Measurements from ENCODE around the gene CNTN5.

CNTN5 gene

GRCh38 chr11:99920956-99921355 is 900.2 kb downstream of the CNTN5 start:
- DNase-seq (ENCODE audit: low read depth): no peak

- no peak for DNase-seq (ENCODE audit: low read depth)
Measured at GRCh38 chr11:99925968-99926367, 905.2 kb downstream of the CNTN5 start.

- DNase-seq (ENCODE audit: low read depth): no peak
Measured at GRCh38 chr11:99932684-99933083, 911.9 kb downstream of the CNTN5 start.

GRCh38 chr11:99934008-99934407 is 913.3 kb downstream of the CNTN5 start:
- DNase-seq (ENCODE audit: low read depth): no peak

GRCh38 chr11:99937330-99937729 is 916.6 kb downstream of the CNTN5 start:
- DNase-seq (ENCODE audit: low read depth): no peak

GRCh38 chr11:99952816-99953215 is 932.1 kb downstream of the CNTN5 start:
- DNase-seq (ENCODE audit: low read depth): no peak

- no peak for DNase-seq (ENCODE audit: low read depth)
Measured at GRCh38 chr11:99960536-99960935, 939.8 kb downstream of the CNTN5 start.

- DNase-seq (ENCODE audit: low read depth): no peak
Measured at GRCh38 chr11:99968336-99968735, 947.6 kb downstream of the CNTN5 start.

- no peak for DNase-seq (ENCODE audit: low read depth)
Measured at GRCh38 chr11:99973993-99974392, 953.2 kb downstream of the CNTN5 start.

GRCh38 chr11:99979042-99979441 is 958.3 kb downstream of the CNTN5 start:
- DNase-seq (ENCODE audit: low read depth): no peak

- no peak for DNase-seq (ENCODE audit: low read depth)
Measured at GRCh38 chr11:99987821-99988470, 967.2 kb downstream of the CNTN5 start.

GRCh38 chr11:99988471-99988837 is 967.7 kb downstream of the CNTN5 start:
- no peak for DNase-seq (ENCODE audit: low read depth)

GRCh38 chr11:100003985-100004384 is 983.2 kb downstream of the CNTN5 start:
- no peak for DNase-seq (ENCODE audit: low read depth)

- no peak for DNase-seq (ENCODE audit: low read depth)
Measured at GRCh38 chr11:100004541-100004940, 983.8 kb downstream of the CNTN5 start.

- no peak for DNase-seq (ENCODE audit: low read depth)
Measured at GRCh38 chr11:100008417-100008816, 987.7 kb downstream of the CNTN5 start.

- no peak for DNase-seq (ENCODE audit: low read depth)
Measured at GRCh38 chr11:100009728-100010127, 989.0 kb downstream of the CNTN5 start.

GRCh38 chr11:100010393-100010792 is 989.6 kb downstream of the CNTN5 start:
- no peak for DNase-seq (ENCODE audit: low read depth)

GRCh38 chr11:100011697-100012096 is 990.9 kb downstream of the CNTN5 start:
- DNase-seq (ENCODE audit: low read depth): no peak

- DNase-seq (ENCODE audit: low read depth): no peak
Measured at GRCh38 chr11:100013011-100013410, 992.3 kb downstream of the CNTN5 start.

GRCh38 chr11:100031973-100032372 is 1011.2 kb downstream of the CNTN5 start:
- DNase-seq (ENCODE audit: low read depth): no peak

- no peak for DNase-seq (ENCODE audit: low read depth)
Measured at GRCh38 chr11:100061006-100061405, 1040.3 kb downstream of the CNTN5 start.

- DNase-seq (ENCODE audit: low read depth): no peak
Measured at GRCh38 chr11:100066399-100066798, 1045.7 kb downstream of the CNTN5 start.

GRCh38 chr11:100068116-100068515 is 1047.4 kb downstream of the CNTN5 start:
- no peak for DNase-seq (ENCODE audit: low read depth)

GRCh38 chr11:100072131-100072530 is 1051.4 kb downstream of the CNTN5 start:
- DNase-seq (ENCODE audit: low read depth): no peak
